Subcutaneous adipose tissue (tissue), 4 donors: Measurements from ENCODE around the gene TMEM221. TPM values are rescaled to one million over a fixed set of nuclear protein-coding genes. Genes with fewer than 3 reads are reported as not detected.

Experiments used
- CTCF ChIP-seq: fragments of 450-650 bp; IDR thresholded peaks from one replicate; pipeline ENCODE4 v1.5.1; 2016; ENCODE audit warnings: low read depth, mild to moderate bottlenecking, control low read depth, antibody characterized with exemption, moderate library complexity
- total RNA-seq, 4 donors: library from RNA; depleted of rRNA; stranded (reverse); fragments of >200 nt; gene quantifications; one replicate each; pipeline ENCODE4 v1.1.0, GENCODE V29; 2016

TMEM221 gene
- total RNA-seq, 4 donors from 2014 or later: 0.34 to 0.66 (median 0.49) TPM; not detected in 1

- TF ChIP-seq CTCF: no peak
These were observed 751 bp downstream of the TMEM221 start for GRCh38 chr19:17447704-17448130.

- no peak for TF ChIP-seq CTCF
These were observed 2.8 kb downstream of the TMEM221 start for GRCh38 chr19:17445526-17446165.

- no peak for TF ChIP-seq CTCF
These were observed 7.0 kb downstream of the TMEM221 start for GRCh38 chr19:17441241-17442021.

- no peak for TF ChIP-seq CTCF
These were observed 11.6 kb downstream of the TMEM221 start for GRCh38 chr19:17436874-17437267.

- no peak for TF ChIP-seq CTCF
These were observed 12.2 kb downstream of the TMEM221 start for GRCh38 chr19:17436094-17436873.

GRCh38 chr19:17435218-17435617 lies 13.2 kb downstream of the TMEM221 start:
- no peak for TF ChIP-seq CTCF

GRCh38 chr19:17431417-17431816 lies 17.1 kb downstream of the TMEM221 start:
- no peak for TF ChIP-seq CTCF
